Epithelial cell of esophagus (primary cell): ENCODE measurements around the gene RBMY1B.
"Not testable (repeated sequence)": the region's sequence is repeated elsewhere in the genome, so short reads cannot be mapped to it uniquely, and the experiment has no call there.

ENCODE experiments used
- DNase-seq: peaks from one replicate; pipeline ENCODE4 v3.0.0; 2010; ENCODE audit warnings: low read depth
- H3K4me3 ChIP-seq: 2 replicates; pipeline ENCODE4 v1.5.1; 2011; ENCODE audit warnings: mild to moderate bottlenecking, low read length, control low read depth
- CTCF ChIP-seq: IDR thresholded peaks from 2 replicates; pipeline ENCODE4 v1.5.1; 2011; ENCODE audit warnings: low read depth, mild to moderate bottlenecking, low read length, control low read depth, inconsistent platforms; ENCODE audit not compliant: insufficient read depth; ENCODE audit errors: missing control alignments

RBMY1B gene

GRCh38 chrY:21511038-21511437 is at the start of gene RBMY1B:
RBMY1B (plus strand) TSS chrY:21511338; CDS start chrY:21513351, 2,013 bp downstream.
- not testable (repeated sequence) for H3K4me3 ChIP-seq, DNase-seq

- not testable (repeated sequence) for DNase-seq, H3K4me3 ChIP-seq
These were observed 48.2 kb upstream of the RBMY1B start for GRCh38 chrY:21462915-21463314.

GRCh38 chrY:21482967-21483366 is 28.2 kb upstream of the RBMY1B start:
- no peak for DNase-seq
- no peak overlapping the region for H3K4me3 ChIP-seq
- no peak for TF ChIP-seq CTCF

GRCh38 chrY:21534579-21534978 is 23.4 kb downstream of the RBMY1B start, which contains the start of gene RBMY1A1:
RBMY1A1 (plus strand) TSS chrY:21534879; CDS start chrY:21536892, 2,013 bp downstream.
- H3K4me3 ChIP-seq, DNase-seq: not testable (repeated sequence)

- DNase-seq, H3K4me3 ChIP-seq: not testable (repeated sequence)
These were observed 48.3 kb downstream of the RBMY1B start for GRCh38 chrY:21559316-21559984.
